ENCODE data around the gene RBMS2. TPM values are rescaled to one million over a fixed set of nuclear protein-coding genes. Genes with fewer than 3 reads are reported as not detected.
A peak's percentile ranks its signal among the peaks of the same experiment; 100 is the strongest.

RBMS2 gene
- total and polyA plus RNA-seq, 9 of the 15 experiments (the other 6 are each of a cell fraction or from before 2014, with no cell fraction given), result 0.08 to 10.5 (median 0.31) TPM

- TF ChIP-seq KAT7 (CRISPR knock-in tag; IDR thresholded peaks at IDR 0.05; ENCODE audit: borderline replicate concordance), result no peak
- no peak for TF ChIP-seq NR2F6 (CRISPR knock-in tag; IDR thresholded peaks at IDR 0.05)
- peak; percentile 43; the same call in 1 of the 2 replicates for TF ChIP-seq RB1 (IDR thresholded peaks at IDR 0.05; ENCODE audit: low read depth)
- TF ChIP-seq TRIM28 (IDR thresholded peaks at IDR 0.05), result no peak
- TF ChIP-seq ZNF695 (CRISPR knock-in tag; IDR thresholded peaks at IDR 0.05), result peak; percentile 33; the same call in 1 of the 2 replicates
- TF ChIP-seq, protein P1, sequence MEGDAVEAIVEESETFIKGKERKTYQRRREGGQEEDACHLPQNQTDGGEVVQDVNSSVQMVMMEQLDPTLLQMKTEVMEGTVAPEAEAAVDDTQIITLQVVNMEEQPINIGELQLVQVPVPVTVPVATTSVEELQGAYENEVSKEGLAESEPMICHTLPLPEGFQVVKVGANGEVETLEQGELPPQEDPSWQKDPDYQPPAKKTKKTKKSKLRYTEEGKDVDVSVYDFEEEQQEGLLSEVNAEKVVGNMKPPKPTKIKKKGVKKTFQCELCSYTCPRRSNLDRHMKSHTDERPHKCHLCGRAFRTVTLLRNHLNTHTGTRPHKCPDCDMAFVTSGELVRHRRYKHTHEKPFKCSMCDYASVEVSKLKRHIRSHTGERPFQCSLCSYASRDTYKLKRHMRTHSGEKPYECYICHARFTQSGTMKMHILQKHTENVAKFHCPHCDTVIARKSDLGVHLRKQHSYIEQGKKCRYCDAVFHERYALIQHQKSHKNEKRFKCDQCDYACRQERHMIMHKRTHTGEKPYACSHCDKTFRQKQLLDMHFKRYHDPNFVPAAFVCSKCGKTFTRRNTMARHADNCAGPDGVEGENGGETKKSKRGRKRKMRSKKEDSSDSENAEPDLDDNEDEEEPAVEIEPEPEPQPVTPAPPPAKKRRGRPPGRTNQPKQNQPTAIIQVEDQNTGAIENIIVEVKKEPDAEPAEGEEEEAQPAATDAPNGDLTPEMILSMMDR (IDR thresholded peaks at IDR 0.05 in 2 of 3, conservative IDR thresholded peaks at IDR 0.05 in 1 of 3; ENCODE audit: insufficient read depth in 2 of 3, low read depth in 1 of 3, low read length in 3 of 3), result peak; percentile 79 to 91 (median 88)
- TF ChIP-seq, protein P2, sequence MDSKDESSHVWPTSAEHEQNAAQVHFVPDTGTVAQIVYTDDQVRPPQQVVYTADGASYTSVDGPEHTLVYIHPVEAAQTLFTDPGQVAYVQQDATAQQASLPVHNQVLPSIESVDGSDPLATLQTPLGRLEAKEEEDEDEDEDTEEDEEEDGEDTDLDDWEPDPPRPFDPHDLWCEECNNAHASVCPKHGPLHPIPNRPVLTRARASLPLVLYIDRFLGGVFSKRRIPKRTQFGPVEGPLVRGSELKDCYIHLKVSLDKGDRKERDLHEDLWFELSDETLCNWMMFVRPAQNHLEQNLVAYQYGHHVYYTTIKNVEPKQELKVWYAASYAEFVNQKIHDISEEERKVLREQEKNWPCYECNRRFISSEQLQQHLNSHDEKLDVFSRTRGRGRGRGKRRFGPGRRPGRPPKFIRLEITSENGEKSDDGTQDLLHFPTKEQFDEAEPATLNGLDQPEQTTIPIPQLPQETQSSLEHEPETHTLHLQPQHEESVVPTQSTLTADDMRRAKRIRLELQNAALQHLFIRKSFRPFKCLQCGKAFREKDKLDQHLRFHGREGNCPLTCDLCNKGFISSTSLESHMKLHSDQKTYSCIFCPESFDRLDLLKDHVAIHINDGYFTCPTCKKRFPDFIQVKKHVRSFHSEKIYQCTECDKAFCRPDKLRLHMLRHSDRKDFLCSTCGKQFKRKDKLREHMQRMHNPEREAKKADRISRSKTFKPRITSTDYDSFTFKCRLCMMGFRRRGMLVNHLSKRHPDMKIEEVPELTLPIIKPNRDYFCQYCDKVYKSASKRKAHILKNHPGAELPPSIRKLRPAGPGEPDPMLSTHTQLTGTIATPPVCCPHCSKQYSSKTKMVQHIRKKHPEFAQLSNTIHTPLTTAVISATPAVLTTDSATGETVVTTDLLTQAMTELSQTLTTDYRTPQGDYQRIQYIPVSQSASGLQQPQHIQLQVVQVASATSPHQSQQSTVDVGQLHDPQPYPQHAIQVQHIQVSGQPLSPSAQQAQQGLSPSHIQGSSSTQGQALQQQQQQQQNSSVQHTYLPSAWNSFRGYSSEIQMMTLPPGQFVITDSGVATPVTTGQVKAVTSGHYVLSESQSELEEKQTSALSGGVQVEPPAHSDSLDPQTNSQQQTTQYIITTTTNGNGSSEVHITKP (IDR thresholded peaks at IDR 0.05; ENCODE audit: partially characterized antibody), result peak; percentile 21
- peak; percentile 87 for TF ChIP-seq VEZF1 (CRISPR knock-in tag; IDR thresholded peaks at IDR 0.05)
- TF ChIP-seq MAFK (IDR thresholded peaks at IDR 0.05; ENCODE audit: low read length), result peak; percentile 11; the same call in 1 of the 2 replicates
- TF ChIP-seq FOXJ3 (CRISPR knock-in tag; IDR thresholded peaks at IDR 0.05), result no peak
- no peak for TF ChIP-seq HEY1 (CRISPR knock-in tag; IDR thresholded peaks at IDR 0.05; ENCODE audit: borderline replicate concordance)
- TF ChIP-seq ZEB2 (IDR thresholded peaks at IDR 0.05), result no peak
- peak; percentile 5; the same call in 1 of the 2 replicates for TF ChIP-seq RHOXF2B (CRISPR knock-in tag; conservative IDR thresholded peaks at IDR 0.05)
- TF ChIP-seq FOXA3 (CRISPR knock-in tag; conservative IDR thresholded peaks at IDR 0.05 in 1 of 2, IDR thresholded peaks at IDR 0.05 in 1 of 2), result peak; percentile 61 to 67; a peak in 3 of 4 replicates
- peak; percentile 62 for TF ChIP-seq EP300 (IDR thresholded peaks at IDR 0.05; ENCODE audit: low read length)
- peak in 1 of 2 experiments; percentile 89; a peak in 3 of 4 replicates for TF ChIP-seq SIN3A (IDR thresholded peaks at IDR 0.05; ENCODE audit: borderline replicate concordance in 2 of 2, control insufficient read depth in 1 of 2, low read depth in 2 of 2, low read length in 2 of 2)
- TF ChIP-seq MTA2 (IDR thresholded peaks at IDR 0.05; ENCODE audit: low read depth), result peak; percentile 5; the same call in 1 of the 2 replicates
- TF ChIP-seq HBP1 (CRISPR knock-in tag; IDR thresholded peaks at IDR 0.05), result 0 out of 2 replicates have a peak, but pooled peaks have one; percentile 57
Measured at GRCh38 chr12:56636675-56637540, 115.3 kb downstream of the RBMS2 start (continued).

Data from K562 (cell line).